OCI-LY1 (cell line): Measurements from ENCODE around the gene PPIF.

Experiments used
- H2AFZ ChIP-seq: fragments of 200-600 bp; sonication (generic), shearing (Covaris generic); 2 replicates; pipeline ENCODE4 v1.6.0; 2014; ENCODE audit warnings: antibody characterized with exemption, mild to moderate bottlenecking, low read length
- H3F3A ChIP-seq: fragments of 200-600 bp; sonication (generic), shearing (Covaris generic); 2 replicates; pipeline ENCODE4 v1.6.0; 2014; ENCODE audit warnings: mild to moderate bottlenecking, antibody characterized with exemption, low read length, moderate library complexity; ENCODE audit not compliant: insufficient read depth
- H3K27ac ChIP-seq: fragments of 200-600 bp; sonication (generic); 2 replicates; pipeline ENCODE4 v1.5.1; 2014; ENCODE audit warnings: low read length, mixed run types, mild to moderate bottlenecking, low read depth; ENCODE audit not compliant: poor library complexity, severe bottlenecking
- H3K27me3 ChIP-seq: fragments of 200-600 bp; sonication (generic); 2 replicates; pipeline ENCODE4 v1.6.0; 2014; ENCODE audit warnings: antibody characterized with exemption, mild to moderate bottlenecking, low read length, moderate library complexity; ENCODE audit not compliant: insufficient read depth
- H3K36me3 ChIP-seq: fragments of 200-600 bp; sonication (generic); 2 replicates; pipeline ENCODE4 v1.6.1; 2014; ENCODE audit warnings: mild to moderate bottlenecking, antibody characterized with exemption, low read length, moderate library complexity, mixed read lengths; ENCODE audit not compliant: insufficient read depth
- H3K4me1 ChIP-seq: fragments of 200-600 bp; sonication (generic); 2 replicates; pipeline ENCODE4 v1.5.1; 2014; ENCODE audit warnings: mild to moderate bottlenecking, low read length, moderate library complexity; ENCODE audit not compliant: insufficient read depth, severe bottlenecking
- H3K4me2 ChIP-seq: fragments of 200-600 bp; sonication (generic), shearing (Covaris generic); 2 replicates; pipeline ENCODE4 v1.6.1; 2014; ENCODE audit warnings: low read length
- H3K4me3 ChIP-seq: fragments of 200-600 bp; sonication (generic); 2 replicates; pipeline ENCODE4 v1.5.1; 2014; ENCODE audit warnings: low read length, low read depth, mild to moderate bottlenecking, mixed read lengths; ENCODE audit not compliant: poor library complexity, severe bottlenecking
- H3K79me2 ChIP-seq: fragments of 200-600 bp; shearing (Covaris generic); 2 replicates; pipeline ENCODE4 v1.6.1; 2016; ENCODE audit warnings: mixed run types, low read length, mixed read lengths; ENCODE audit not compliant: insufficient read depth
- H3K9ac ChIP-seq: fragments of 200-600 bp; sonication (generic), shearing (Covaris generic); 2 replicates; pipeline ENCODE4 v1.6.1; 2014; ENCODE audit warnings: mild to moderate bottlenecking, low read length, mixed read lengths
- H3K9me2 ChIP-seq: fragments of 200-600 bp; sonication (generic), shearing (Covaris generic); 2 replicates; pipeline ENCODE4 v1.6.1; 2014; ENCODE audit warnings: low read depth, mild to moderate bottlenecking, low read length, mixed read lengths
- H3K9me3 ChIP-seq: fragments of 200-600 bp; shearing (Covaris generic); 2 replicates; pipeline ENCODE4 v1.6.1; 2014; ENCODE audit warnings: low read length, mixed read lengths
- H4K20me1 ChIP-seq: fragments of 200-600 bp; sonication (generic), shearing (Covaris generic); 2 replicates; pipeline ENCODE4 v1.6.0; 2016; ENCODE audit warnings: mild to moderate bottlenecking, low read length; ENCODE audit not compliant: insufficient read depth
- EZH2 ChIP-seq: fragments of 200-600 bp; sonication (generic), shearing (Covaris generic); IDR thresholded peaks from 2 replicates; pipeline ENCODE4 v1.8.0; 2017; ENCODE audit warnings: borderline replicate concordance, mixed run types, mild to moderate bottlenecking, antibody characterized with exemption, low read length, moderate library complexity, mixed read lengths
- TF ChIP-seq, protein P1 (sequence below): fragments of 200-600 bp; sonication (generic), shearing (Covaris generic); IDR thresholded peaks from 2 replicates; pipeline ENCODE4 v1.5.1; 2017; ENCODE audit warnings: mild to moderate bottlenecking, antibody characterized with exemption, low read length, moderate library complexity, mixed read lengths

PPIF gene

DNA sequence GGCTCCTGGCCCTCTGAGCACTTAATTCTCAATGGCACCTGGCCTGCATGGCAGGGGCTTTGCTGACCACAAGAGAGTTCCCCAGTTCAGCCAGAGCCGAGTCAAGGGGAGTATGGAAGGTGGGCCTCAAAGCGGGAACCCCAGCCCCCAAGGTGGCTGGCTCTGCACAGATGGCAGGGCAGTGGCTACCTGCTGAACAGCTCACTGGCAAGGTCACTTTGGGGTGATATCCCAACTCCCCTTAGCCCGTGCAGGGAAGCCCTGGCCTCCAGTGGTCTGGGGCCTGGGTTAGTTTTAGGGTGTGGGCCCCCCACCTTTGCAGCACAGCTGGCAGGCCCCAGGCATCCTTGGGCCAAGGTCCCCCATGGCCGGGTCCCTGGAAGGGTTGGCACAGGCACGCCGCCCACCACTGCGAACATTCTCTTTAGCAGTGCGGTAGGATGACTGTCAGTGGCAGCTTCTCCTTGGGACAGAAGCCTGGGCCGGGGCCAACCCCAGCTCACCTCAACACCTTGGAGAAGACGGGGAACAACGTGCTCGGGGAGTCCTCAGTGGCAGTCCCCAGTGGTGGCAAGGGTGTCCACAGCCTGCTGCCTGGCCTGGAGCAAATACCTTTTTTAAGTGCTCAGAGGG is 36.8 kb downstream of the PPIF start:
- H3K27me3 ChIP-seq, result 0 out of 2 replicates have a peak, but pooled peaks cover 3% of the 10 kb centered on the region
- no peaks in the 10 kb centered on the region for H3F3A ChIP-seq
- no peak overlapping the region for H3K4me3 ChIP-seq
- no peak overlapping the region for H3K4me2 ChIP-seq
- no peak overlapping the region for H2AFZ ChIP-seq
- TF ChIP-seq EZH2, result no peak
- TF ChIP-seq, protein P1, sequence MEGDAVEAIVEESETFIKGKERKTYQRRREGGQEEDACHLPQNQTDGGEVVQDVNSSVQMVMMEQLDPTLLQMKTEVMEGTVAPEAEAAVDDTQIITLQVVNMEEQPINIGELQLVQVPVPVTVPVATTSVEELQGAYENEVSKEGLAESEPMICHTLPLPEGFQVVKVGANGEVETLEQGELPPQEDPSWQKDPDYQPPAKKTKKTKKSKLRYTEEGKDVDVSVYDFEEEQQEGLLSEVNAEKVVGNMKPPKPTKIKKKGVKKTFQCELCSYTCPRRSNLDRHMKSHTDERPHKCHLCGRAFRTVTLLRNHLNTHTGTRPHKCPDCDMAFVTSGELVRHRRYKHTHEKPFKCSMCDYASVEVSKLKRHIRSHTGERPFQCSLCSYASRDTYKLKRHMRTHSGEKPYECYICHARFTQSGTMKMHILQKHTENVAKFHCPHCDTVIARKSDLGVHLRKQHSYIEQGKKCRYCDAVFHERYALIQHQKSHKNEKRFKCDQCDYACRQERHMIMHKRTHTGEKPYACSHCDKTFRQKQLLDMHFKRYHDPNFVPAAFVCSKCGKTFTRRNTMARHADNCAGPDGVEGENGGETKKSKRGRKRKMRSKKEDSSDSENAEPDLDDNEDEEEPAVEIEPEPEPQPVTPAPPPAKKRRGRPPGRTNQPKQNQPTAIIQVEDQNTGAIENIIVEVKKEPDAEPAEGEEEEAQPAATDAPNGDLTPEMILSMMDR, result no peak
- no peaks in the 10 kb centered on the region for H3K79me2 ChIP-seq
- H3K9me2 ChIP-seq, result no peaks in the 10 kb centered on the region
- H3K9ac ChIP-seq, result no peak overlapping the region
- no peaks in the 10 kb centered on the region for H3K4me1 ChIP-seq
- no peaks in the 10 kb centered on the region for H4K20me1 ChIP-seq
- H3K27ac ChIP-seq, result no peak overlapping the region
- H3K9me3 ChIP-seq, result no peaks in the 10 kb centered on the region
- no peaks in the 10 kb centered on the region for H3K36me3 ChIP-seq

DNA sequence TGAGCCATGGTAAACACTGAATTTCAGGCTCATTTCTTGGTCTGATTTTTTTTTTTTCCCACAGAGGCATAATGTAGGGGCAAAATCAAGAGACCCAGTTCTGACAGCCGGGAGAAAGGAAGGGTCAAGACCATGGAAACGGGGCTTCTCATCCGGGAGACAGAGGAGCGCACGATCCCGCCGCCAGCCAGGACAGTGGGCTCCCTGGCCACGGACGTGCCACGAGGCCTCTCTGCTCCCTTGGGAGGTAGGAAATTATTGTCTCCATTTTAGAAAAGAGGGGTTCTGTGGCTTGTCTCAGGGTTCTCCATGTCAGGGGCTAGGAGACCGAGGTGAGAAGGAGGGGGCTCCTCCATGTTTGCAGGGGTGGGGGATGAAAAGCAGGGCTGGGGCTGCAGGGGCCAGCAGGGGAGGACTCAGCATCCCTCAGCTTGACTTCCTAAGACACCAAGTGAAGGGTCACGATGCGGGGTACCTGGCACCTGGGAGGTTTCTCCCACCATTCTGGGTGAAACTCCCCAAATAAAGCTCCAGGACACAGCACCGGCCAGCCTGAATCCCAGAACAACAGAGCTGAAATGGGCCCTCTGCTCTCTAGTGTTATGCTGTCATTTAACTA is 37.6 kb downstream of the PPIF start:
- H3K27me3 ChIP-seq, result 0 out of 2 replicates have a peak, but pooled peaks cover 3% of the 10 kb centered on the region
- no peak overlapping the region for H3K4me3 ChIP-seq
- no peak overlapping the region for H3K9ac ChIP-seq
- no peak overlapping the region for H3K27ac ChIP-seq
- no peaks in the 10 kb centered on the region for H4K20me1 ChIP-seq
- H2AFZ ChIP-seq, result no peak overlapping the region
- H3K79me2 ChIP-seq, result no peaks in the 10 kb centered on the region
- H3K36me3 ChIP-seq, result no peaks in the 10 kb centered on the region
- no peak overlapping the region for H3K4me2 ChIP-seq
- H3K4me1 ChIP-seq, result no peaks in the 10 kb centered on the region
- H3K9me3 ChIP-seq, result no peaks in the 10 kb centered on the region
- no peaks in the 10 kb centered on the region for H3K9me2 ChIP-seq
- no peaks in the 10 kb centered on the region for H3F3A ChIP-seq
- TF ChIP-seq, protein P1, result no peak
- no peak for TF ChIP-seq EZH2

DNA sequence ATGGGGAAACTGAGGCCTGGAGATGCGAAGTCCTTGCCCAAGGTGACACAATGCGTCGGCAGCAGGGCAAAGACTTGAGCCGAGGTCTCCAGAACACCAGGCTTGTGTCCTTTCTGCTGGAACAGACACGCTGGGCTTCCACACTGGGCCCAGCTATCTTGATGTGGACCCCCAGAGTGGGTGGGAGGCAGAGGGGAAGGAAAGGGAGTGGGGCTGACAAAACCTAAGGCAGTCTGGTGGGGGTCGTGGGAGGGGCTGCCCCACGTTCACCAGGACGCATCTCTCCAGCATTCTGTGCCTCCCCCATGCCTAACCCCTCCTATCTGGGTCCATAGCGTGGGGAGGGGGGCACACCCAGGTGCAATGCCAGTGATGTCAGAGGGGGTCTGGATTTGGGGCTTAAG is 38.1 kb downstream of the PPIF start:
- Histone ChIP-seq H3F3A (no peaks in the 10 kb centered on the region), H3K27ac (no peak overlapping the region), H4K20me1 (no peaks in the 10 kb centered on the region), H3K4me2 (no peak overlapping the region), H3K9ac (no peak overlapping the region), H3K9me3 (no peaks in the 10 kb centered on the region), H3K9me2 (no peaks in the 10 kb centered on the region), H3K79me2 (no peaks in the 10 kb centered on the region), H3K4me1 (no peaks in the 10 kb centered on the region), H3K27me3 (0 out of 2 replicates have a peak, but pooled peaks cover 3% of the 10 kb centered on the region), H2AFZ (no peak overlapping the region), H3K36me3 (no peaks in the 10 kb centered on the region), H3K4me3 (no peak overlapping the region)
- TF ChIP-seq EZH2, result no peak
- TF ChIP-seq, protein P1, result no peak
